ENCODE results near the gene THRB.

GRCh38 chr3:24157106-24157505 is 337.5 kb downstream of the THRB start:
- TF ChIP-seq POLR2A (IDR thresholded peaks at IDR 0.05) = no peak
- no peak for TF ChIP-seq CTCF (IDR thresholded peaks at IDR 0.05)
